GM21526 (cell line): ENCODE results near the gene RPRD1A.
"Not testable (repeated sequence)": the region's sequence is repeated elsewhere in the genome, so short reads cannot be mapped to it uniquely, and the experiment has no call there.

ENCODE experiments used
- ATAC-seq: cut with Tn5 transposase; IDR thresholded peaks from one replicate; pipeline ENCODE4 v1.9.1; 2021; ENCODE audit warnings: moderate library complexity; ENCODE audit not compliant: unreplicated experiment, low FRiP score

The RPRD1A gene

DNA sequence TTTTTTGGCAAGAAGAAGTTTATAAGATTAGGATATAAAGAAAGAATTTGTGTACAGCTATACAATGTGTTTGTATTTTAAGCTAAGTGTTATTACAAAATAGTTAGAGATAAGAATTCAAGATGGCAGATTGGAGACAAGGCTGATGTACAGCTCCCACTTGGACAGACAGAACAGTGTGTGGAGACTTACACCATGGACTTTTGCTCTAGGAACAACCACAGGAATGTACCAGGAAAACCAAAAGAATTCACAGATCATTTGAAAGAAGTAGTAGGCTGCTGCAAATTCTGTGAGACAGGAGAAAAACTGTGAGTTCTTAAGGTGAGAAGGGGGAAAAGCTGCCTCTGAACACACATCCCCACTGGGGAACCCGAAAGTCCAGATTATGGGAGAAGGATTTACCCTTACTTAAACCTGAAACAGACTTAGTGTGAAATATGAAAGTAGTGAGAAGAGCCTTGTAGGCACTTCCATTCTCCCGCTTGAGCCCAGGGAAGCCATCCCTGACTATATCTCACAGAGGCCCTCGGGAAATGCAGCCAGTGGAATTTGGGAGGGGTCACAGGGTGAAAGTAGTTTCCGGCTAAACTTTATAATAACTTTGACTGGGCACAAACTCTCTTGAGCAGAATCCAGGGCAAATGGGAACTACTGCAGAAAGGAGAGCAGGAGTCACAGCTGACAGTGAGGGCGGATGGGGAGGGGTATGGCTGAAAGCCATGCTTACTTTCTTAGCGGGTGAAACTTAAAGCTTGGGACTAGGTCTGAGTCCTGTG is 11.6 kb upstream of the RPRD1A start:
- no peak for ATAC-seq

DNA sequence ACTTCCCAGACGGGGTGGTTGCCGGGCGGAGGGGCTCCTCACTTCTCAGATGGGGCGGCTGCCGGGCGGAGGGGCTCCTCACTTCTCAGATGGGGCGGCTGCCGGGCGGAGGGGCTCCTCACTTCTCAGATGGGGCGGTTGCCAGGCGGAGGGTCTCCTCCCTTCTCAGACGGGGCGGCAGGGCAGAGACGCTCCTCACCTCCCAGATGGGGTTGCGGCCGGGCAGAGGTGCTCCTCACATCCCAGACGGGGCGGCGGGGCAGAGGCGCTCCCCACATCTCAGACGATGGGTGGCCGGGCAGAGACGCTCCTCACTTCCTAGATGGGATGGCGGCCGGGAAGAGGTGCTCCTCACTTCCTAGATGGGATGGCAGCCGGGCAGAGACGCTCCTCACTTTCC is 10.4 kb upstream of the RPRD1A start:
- not testable (repeated sequence) for ATAC-seq

DNA sequence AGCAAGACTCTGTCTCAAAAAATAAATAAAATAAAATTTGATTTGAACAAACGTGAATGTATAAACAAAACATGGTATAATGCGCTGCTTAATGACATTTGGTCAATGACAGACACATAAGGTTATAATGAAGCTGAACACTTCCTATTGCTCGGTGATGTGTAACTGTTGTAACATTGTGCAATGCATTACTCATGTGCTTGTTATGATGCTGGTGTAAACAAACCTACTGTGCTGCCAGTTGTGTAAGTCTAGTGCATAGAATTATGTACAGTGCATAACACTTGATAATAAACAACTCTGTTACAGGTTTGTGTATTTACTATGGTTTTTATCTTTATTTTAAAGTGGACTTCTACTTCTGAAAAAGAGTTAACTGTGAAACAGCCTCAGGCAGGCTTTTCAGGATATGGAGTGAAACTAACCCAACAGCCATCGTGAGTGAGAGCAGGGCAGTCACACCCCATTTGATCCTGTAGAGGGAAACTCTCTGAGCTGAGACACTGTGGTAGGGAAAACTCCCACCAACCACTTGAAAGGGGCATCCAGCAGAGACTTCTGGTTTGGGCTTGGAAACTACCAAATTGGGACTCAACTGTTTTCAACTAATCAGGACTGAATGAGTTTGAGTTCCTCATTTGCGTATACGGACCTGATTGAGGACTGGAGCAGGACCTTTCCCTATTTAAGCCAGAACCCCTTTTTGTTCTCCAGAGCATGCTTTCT is 8.7 kb upstream of the RPRD1A start:
- no peak for ATAC-seq

GRCh38 chr18:36074435-36074834 is 7.1 kb upstream of the RPRD1A start:
- ATAC-seq, result no peak

DNA sequence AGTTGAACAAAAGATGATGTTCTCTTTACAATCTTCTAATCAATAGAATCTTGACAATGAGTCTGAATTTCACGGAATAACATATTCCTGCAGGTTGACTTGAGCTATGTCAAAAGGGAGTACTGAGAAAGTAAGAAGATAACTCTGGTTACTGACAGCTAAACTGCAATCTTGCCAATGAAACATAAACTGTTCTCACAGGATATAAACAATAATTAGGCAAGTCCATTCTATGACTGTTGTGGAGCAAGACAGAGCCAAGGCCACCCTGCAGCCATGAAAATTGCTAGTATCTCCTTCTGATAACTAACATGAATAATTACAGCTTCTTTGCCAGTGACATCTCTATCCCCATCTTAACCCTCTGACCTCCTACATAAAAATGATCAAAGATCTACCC is 6.3 kb upstream of the RPRD1A start:
- ATAC-seq, result no peak

GRCh38 chr18:36072406-36072805 is 5.0 kb upstream of the RPRD1A start:
- ATAC-seq, result not testable (repeated sequence)

- ATAC-seq, result no peak
Observed at GRCh38 chr18:36066686-36067054, 689 bp downstream of the RPRD1A start.

DNA sequence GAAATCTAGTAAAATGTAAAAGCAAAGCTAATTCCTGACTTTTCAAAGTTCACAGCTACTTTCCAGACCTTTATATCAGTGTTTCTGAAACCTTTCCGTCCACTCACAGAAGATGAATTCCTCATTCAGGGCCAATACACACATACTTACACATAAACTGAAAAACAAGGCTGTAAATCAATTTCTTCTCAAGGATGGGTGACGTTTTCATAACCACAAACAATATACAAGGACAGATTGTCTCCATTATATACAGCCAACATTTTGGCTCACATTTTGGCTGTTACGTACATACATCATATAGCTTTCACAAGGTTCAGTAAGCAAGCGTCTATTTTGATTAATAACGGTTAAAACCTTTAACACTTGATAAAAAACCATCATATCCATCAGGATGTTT is 1.4 kb downstream of the RPRD1A start:
- no peak for ATAC-seq

- ATAC-seq, result not testable (repeated sequence)
Observed at GRCh38 chr18:36064809-36065079, 2.6 kb downstream of the RPRD1A start.

- ATAC-seq, result no peak
Observed at GRCh38 chr18:36064027-36064808, 3.1 kb downstream of the RPRD1A start.

DNA sequence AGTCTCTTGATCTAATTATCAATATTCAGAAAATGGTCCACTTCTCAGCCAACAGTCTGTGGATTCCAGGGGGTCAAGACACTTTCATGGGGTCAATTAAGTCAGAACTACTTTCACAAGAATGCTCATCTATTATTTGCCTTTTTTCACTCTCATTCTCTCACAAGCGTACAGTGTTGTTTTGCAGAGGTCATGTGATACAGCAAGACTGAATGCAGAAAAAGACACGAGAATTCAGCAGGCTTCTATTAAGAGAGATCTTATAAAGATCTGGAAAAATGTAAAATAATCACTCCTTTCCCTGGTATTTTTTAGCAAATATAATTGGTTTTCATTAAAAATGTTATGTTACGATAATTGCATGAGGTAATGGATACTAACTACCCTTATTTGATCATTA is 8.7 kb downstream of the RPRD1A start:
- ATAC-seq, result no peak

- ATAC-seq, result no peak
Observed at GRCh38 chr18:36051760-36052159, 15.6 kb downstream of the RPRD1A start.

- ATAC-seq, result no peak
Observed at GRCh38 chr18:36050479-36050878, 16.9 kb downstream of the RPRD1A start.

DNA sequence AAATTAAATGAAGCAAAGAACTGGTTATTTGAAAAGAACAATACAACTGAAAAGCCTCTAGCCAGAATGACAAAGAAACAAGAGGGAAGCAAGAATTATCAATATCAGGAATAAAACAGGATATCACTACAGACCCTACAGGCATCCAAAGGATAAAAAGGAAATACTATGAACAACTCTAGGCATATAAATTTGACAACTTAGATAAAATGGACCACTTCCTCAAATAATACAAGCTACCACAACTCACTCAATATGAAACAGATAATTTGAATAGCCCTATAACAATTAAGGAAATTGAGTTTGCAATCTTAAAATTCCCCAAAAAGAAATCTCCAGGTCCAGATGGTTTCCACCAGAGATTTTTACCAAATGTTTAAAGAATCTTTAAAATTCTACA is 19.8 kb downstream of the RPRD1A start:
- no peak for ATAC-seq

- no peak for ATAC-seq
Observed at GRCh38 chr18:36046898-36047297, 20.5 kb downstream of the RPRD1A start.

- no peak for ATAC-seq
Observed at GRCh38 chr18:36045241-36045991, 21.9 kb downstream of the RPRD1A start.

- no peak for ATAC-seq
Observed at GRCh38 chr18:36043153-36043552, 24.2 kb downstream of the RPRD1A start.

- ATAC-seq, result no peak
Observed at GRCh38 chr18:36041146-36041545, 26.2 kb downstream of the RPRD1A start.

- ATAC-seq, result no peak
Observed at GRCh38 chr18:36038102-36038663, 29.2 kb downstream of the RPRD1A start.

GRCh38 chr18:36035253-36035652 is 32.1 kb downstream of the RPRD1A start:
- ATAC-seq, result no peak
